ENCODE data around the gene SNAPC2.

SNAPC2 gene

DNA sequence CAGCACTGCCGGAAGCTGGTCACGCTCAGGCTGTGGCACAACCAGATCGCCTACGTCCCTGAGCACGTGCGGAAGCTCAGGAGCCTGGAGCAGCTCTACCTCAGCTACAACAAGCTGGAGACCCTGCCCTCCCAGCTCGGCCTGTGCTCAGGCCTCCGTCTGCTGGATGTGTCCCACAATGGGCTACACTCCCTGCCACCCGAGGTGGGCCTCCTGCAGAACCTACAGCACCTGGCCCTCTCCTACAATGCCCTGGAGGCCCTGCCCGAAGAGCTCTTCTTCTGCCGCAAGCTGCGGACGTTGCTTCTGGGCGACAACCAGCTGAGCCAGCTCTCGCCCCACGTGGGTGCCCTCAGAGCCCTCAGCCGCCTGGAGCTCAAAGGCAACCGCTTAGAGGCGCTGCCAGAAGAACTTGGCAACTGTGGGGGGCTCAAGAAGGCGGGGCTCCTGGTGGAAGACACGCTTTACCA, 19.7 kb upstream of the SNAPC2 start:
- Histone ChIP-seq H4K20me1 (ENCODE audit: insufficient read depth) (no peaks in the 10 kb centered on the region), H3K79me2 (ENCODE audit: insufficient read depth, low read depth) (peaks cover 14% of the 10 kb centered on the region), H3K27ac (no peak overlapping the region), H3K27me3 (ENCODE audit: insufficient read depth, low read depth) (no peaks in the 10 kb centered on the region), H3K4me3 (IDR thresholded peaks at IDR 0.05; ENCODE audit: insufficient read depth, low read depth, low read length) (no peak overlapping the region), H3K4me1 (ENCODE audit: low read depth, poor library complexity, severe bottlenecking) (peaks cover 5% of the 10 kb centered on the region), H3K9ac (no peak overlapping the region), H3K36me3 (ENCODE audit: insufficient read depth) (no peaks in the 10 kb centered on the region), H2AFZ (ENCODE audit: low read depth) (no peak overlapping the region), H3K4me2 (no peak overlapping the region)
- TF ChIP-seq, protein P1, sequence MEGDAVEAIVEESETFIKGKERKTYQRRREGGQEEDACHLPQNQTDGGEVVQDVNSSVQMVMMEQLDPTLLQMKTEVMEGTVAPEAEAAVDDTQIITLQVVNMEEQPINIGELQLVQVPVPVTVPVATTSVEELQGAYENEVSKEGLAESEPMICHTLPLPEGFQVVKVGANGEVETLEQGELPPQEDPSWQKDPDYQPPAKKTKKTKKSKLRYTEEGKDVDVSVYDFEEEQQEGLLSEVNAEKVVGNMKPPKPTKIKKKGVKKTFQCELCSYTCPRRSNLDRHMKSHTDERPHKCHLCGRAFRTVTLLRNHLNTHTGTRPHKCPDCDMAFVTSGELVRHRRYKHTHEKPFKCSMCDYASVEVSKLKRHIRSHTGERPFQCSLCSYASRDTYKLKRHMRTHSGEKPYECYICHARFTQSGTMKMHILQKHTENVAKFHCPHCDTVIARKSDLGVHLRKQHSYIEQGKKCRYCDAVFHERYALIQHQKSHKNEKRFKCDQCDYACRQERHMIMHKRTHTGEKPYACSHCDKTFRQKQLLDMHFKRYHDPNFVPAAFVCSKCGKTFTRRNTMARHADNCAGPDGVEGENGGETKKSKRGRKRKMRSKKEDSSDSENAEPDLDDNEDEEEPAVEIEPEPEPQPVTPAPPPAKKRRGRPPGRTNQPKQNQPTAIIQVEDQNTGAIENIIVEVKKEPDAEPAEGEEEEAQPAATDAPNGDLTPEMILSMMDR (conservative IDR thresholded peaks at IDR 0.05; ENCODE audit: low read depth, low read length): no peak

DNA sequence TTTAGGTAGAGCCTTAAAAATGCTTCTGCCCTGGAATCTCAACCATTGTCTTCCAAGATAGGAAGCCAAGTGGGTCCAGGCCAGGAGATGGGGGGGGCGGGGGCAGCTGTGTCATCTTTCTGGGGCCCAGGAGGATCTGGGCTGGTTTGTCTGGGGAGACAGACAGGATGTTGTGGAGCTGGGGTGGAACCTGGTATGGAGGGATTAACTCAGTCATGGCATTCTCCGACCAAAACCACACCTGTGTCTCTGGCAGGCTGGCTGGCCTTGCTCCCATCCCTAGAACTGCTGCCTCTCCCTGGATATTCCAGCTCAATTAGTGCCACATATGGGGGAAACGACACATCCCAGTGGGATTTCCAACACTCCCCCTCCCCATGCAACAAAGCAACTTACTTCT, 19.2 kb upstream of the SNAPC2 start:
- Histone ChIP-seq H3K27ac (no peak overlapping the region), H3K9ac (no peak overlapping the region), H3K4me1 (ENCODE audit: low read depth, poor library complexity, severe bottlenecking) (peaks cover 5% of the 10 kb centered on the region), H3K79me2 (ENCODE audit: insufficient read depth, low read depth) (peaks cover 19% of the 10 kb centered on the region), H3K4me2 (no peak overlapping the region), H2AFZ (ENCODE audit: low read depth) (no peak overlapping the region), H3K27me3 (ENCODE audit: insufficient read depth, low read depth) (no peaks in the 10 kb centered on the region), H3K36me3 (ENCODE audit: insufficient read depth) (no peaks in the 10 kb centered on the region), H3K4me3 (IDR thresholded peaks at IDR 0.05; ENCODE audit: insufficient read depth, low read depth, low read length) (no peak overlapping the region), H4K20me1 (ENCODE audit: insufficient read depth) (no peaks in the 10 kb centered on the region)
- TF ChIP-seq, protein P1 (conservative IDR thresholded peaks at IDR 0.05; ENCODE audit: low read depth, low read length): no peak

DNA sequence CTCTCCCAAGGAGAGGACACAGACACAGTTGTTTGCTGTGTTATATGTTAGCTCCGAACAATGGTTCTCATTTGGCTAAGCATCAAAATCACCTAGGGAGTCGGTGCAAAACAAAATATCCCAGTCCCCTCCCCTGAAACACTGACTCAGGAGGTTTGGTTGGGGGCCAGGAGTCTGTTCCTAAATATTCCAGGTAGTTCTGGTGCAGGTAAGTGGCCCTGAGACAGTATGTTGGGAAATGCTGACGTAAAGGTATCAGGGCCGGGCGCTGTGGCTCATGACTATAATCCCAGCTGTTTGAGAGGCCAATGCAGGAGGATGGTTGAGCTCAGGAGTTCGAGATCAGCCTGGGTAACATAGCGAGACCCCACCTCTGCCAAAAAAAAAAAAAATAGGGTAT, 18.8 kb upstream of the SNAPC2 start:
- Histone ChIP-seq H2AFZ (ENCODE audit: low read depth) (no peak overlapping the region), H3K4me3 (IDR thresholded peaks at IDR 0.05; ENCODE audit: insufficient read depth, low read depth, low read length) (no peak overlapping the region), H3K4me2 (no peak overlapping the region), H4K20me1 (ENCODE audit: insufficient read depth) (no peaks in the 10 kb centered on the region), H3K27ac (no peak overlapping the region), H3K36me3 (ENCODE audit: insufficient read depth) (no peaks in the 10 kb centered on the region), H3K27me3 (ENCODE audit: insufficient read depth, low read depth) (no peaks in the 10 kb centered on the region), H3K9ac (no peak overlapping the region), H3K79me2 (ENCODE audit: insufficient read depth, low read depth) (peaks cover 23% of the 10 kb centered on the region), H3K4me1 (ENCODE audit: low read depth, poor library complexity, severe bottlenecking) (peaks cover 5% of the 10 kb centered on the region)
- TF ChIP-seq, protein P1 (conservative IDR thresholded peaks at IDR 0.05; ENCODE audit: low read depth, low read length): no peak

DNA sequence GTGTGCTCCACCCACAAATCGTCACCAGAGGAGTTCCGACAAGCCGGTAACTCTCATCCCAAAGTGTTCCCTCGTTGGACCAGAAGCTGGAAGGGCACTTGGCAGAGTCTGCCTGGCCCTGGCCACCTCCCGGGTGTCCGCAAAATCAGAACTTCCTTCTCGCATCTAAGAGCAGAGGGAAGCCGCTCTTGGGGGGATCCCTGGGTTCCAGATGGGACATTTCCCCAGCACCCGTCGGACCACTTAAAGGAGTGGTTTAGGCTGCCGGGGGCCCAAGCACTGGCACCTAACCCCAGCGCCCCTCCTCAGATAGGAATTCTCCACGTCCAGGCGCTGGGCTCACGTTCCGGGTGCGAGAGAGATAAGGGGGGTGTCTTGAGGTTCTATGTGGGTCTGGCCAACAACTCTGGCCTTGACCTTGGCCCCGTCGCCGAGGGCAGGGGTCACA, 17.3 kb upstream of the SNAPC2 start:
- peak overlapping the region; percentile 89 for H3K4me2 ChIP-seq
- H3K36me3 ChIP-seq (ENCODE audit: insufficient read depth): no peaks in the 10 kb centered on the region
- peaks cover 31% of the 10 kb centered on the region for H3K79me2 ChIP-seq (ENCODE audit: insufficient read depth, low read depth)
- H3K27me3 ChIP-seq (ENCODE audit: insufficient read depth, low read depth): no peaks in the 10 kb centered on the region
- peak overlapping the region; percentile 60 for H2AFZ ChIP-seq (ENCODE audit: low read depth)
- TF ChIP-seq, protein P1 (conservative IDR thresholded peaks at IDR 0.05; ENCODE audit: low read depth, low read length): no peak
- no peaks in the 10 kb centered on the region for H4K20me1 ChIP-seq (ENCODE audit: insufficient read depth)
- peak overlapping the region; percentile 31; the same call in 1 of the 2 replicates for H3K27ac ChIP-seq
- peak overlapping the region; percentile 73 for H3K9ac ChIP-seq
- H3K4me1 ChIP-seq (ENCODE audit: low read depth, poor library complexity, severe bottlenecking): peaks cover 5% of the 10 kb centered on the region
- H3K4me3 ChIP-seq (IDR thresholded peaks at IDR 0.05; ENCODE audit: insufficient read depth, low read depth, low read length): no peak overlapping the region
